Epithelial cell of proximal tubule (primary cell): ENCODE data around the gene RHBDL1. TPM values are rescaled to one million over a fixed set of nuclear protein-coding genes. Genes with fewer than 3 reads are reported as not detected.
A peak's percentile ranks its signal among the peaks of the same experiment; 100 is the strongest.

Experiments
- DNase-seq: peaks from one replicate; pipeline ENCODE4 v3.0.0-alpha.2; 2011; ENCODE audit warnings: low read depth
- H3K4me3 ChIP-seq: 2 replicates; pipeline ENCODE4 v1.5.1; 2011; ENCODE audit warnings: low read depth, mild to moderate bottlenecking, low read length
- total RNA-seq: library from RNA; depleted of rRNA; stranded (reverse); fragments of >200 nt; gene quantifications from 2 replicates; pipeline ENCODE4 v1.2.3, GENCODE V29; 2015
- TF ChIP-seq, protein P1 (sequence below): conservative IDR thresholded peaks from 2 replicates; pipeline ENCODE4 v1.5.1; 2012; ENCODE audit warnings: low read depth, mild to moderate bottlenecking, low read length

Gene RHBDL1
- total RNA-seq, 1 donor from 2014 or later: 1.2 TPM

DNA sequence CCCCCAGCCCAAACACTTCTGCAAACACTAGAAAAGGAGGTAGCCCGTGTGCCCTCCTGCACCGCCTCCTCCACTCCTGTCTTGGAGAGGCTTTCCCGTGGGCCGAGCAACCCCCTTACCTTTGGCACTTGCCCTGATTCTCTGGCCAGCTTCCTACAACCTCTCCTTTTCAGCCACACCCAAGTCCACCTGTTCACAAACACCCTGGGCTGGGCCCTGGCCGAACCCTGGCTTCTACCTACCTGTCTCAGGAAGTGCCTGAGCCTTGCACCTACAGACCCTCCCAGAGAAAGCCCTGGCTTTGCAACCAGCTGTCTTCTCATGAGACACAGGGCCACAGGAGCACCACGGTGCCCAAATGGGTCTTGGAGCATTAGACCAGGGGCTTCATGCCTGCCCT, 43.5 kb downstream of the RHBDL1 start:
- TF ChIP-seq, protein P1, sequence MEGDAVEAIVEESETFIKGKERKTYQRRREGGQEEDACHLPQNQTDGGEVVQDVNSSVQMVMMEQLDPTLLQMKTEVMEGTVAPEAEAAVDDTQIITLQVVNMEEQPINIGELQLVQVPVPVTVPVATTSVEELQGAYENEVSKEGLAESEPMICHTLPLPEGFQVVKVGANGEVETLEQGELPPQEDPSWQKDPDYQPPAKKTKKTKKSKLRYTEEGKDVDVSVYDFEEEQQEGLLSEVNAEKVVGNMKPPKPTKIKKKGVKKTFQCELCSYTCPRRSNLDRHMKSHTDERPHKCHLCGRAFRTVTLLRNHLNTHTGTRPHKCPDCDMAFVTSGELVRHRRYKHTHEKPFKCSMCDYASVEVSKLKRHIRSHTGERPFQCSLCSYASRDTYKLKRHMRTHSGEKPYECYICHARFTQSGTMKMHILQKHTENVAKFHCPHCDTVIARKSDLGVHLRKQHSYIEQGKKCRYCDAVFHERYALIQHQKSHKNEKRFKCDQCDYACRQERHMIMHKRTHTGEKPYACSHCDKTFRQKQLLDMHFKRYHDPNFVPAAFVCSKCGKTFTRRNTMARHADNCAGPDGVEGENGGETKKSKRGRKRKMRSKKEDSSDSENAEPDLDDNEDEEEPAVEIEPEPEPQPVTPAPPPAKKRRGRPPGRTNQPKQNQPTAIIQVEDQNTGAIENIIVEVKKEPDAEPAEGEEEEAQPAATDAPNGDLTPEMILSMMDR: no peak
- no peak for DNase-seq
- no peak overlapping the region for H3K4me3 ChIP-seq

DNA sequence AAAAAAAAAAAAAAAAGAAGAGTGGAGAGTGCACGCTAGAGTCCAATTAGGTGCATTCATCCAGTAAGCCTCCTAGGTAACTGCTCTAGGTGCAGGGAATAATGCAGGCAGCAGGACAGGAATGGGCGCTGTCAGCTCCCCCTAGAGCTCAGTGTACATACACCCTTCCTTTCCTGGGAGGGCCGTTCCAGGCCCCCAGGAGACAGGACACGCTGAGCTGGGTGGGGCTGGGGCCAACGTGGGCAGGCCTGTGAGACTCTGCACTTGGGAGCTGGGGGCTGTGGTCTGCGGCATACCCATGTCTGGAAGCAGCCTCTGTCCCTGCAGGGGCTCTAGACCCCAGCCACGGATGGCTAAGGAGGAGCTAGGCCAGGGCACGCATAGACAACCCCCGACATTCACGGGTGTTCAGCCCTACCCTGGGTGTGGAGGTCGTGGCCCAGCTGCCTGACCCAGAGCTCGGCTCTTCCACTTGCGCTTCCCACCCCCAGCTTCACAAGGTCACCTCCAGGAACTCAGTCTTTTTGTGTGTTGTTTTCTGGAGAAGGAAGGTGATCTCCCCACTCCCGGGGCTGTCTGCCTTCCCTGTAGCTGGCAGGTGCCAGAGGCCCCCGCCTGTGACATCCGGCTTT, 44.5 kb downstream of the RHBDL1 start:
- TF ChIP-seq, protein P1: peak; percentile 40
- DNase-seq: no peak
- peak overlapping the region; percentile 88 for H3K4me3 ChIP-seq

DNA sequence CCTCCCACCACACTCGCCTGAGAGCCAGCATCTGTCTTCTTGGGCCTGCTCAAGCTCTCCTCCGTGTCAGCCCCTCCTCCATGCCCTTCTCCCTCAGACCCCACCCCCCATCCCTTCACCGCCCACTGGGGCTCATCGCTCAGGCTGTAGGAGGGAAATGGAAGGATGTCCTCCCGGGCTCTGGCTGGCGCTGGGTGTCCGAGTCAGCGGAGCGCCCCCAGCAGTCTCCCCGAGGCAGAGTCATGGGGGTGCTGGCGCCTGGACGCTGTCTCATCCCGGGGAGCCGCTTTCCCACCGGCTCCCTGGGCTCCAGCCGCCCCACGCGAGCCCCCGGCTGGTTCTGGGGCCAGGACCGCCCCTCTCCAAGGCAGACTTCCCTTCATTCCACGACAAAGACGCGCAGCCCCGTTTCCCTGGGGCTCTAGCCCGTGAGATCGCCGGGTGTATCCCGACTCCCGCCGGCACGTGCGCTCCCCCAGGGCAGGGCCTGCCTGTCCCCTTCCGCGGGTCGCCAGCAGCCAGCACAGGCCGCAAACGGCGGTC, 45.0 kb downstream of the RHBDL1 start:
- peak overlapping the region; percentile 88 for H3K4me3 ChIP-seq
- DNase-seq: no peak
- TF ChIP-seq, protein P1: peak; percentile 22

- no peak for DNase-seq
- TF ChIP-seq, protein P1: no peak
- H3K4me3 ChIP-seq: peak within 1 kb of the TSS; percentile 88
These were observed 45.7 kb downstream of the RHBDL1 start, which contains the start of gene ANTKMT for GRCh38 chr16:720990-721764. ANTKMT (plus strand) TSS chr16:721146; CDS start chr16:721275, 129 bp downstream.

DNA sequence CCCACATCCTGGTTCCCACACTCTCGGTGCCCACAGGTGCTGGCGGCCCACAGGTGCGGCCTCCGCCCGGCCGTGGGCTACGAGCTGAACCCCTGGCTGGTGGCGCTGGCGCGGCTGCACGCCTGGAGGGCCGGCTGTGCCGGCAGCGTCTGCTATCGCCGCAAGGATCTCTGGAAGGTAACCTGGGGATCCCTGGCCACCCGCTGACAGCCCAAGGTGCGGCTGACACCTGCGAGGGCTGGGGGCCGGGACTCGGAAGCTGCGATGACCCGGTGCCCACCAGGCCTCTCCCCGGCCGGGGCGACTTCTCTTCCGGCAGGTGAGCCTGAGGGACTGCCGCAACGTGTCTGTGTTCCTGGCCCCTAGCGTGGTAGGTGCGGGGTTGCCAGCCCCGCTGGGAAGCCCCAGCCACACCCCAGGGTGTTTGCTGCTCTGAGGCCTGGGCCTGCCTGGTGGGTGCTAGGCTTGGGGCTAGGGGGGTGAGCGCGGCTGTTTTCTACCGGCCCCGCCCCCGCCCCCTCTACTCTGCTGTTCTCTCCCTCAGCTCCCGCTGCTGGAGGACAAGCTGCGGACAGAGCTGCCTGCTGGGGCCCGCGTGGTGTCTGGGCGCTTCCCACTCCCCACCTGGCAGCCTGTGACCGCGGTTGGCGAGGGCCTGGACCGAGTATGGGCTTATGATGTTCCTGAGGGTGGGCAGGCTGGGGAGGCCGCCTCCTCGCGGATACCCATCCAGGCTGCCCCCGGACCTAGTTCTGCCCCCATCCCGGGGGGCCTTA, 46.5 kb downstream of the RHBDL1 start:
- no peak for DNase-seq
- TF ChIP-seq, protein P1: no peak
- H3K4me3 ChIP-seq: peak overlapping the region; percentile 88

GRCh38 chr16:722835-723633, 47.6 kb downstream of the RHBDL1 start:
- no peak overlapping the region for H3K4me3 ChIP-seq
- no peak for DNase-seq
- TF ChIP-seq, protein P1: no peak
